ENCODE measurements around the gene PIP5KL1. TPM values are rescaled to one million over a fixed set of nuclear protein-coding genes. Genes with fewer than 3 reads are reported as not detected.
A peak's percentile ranks its signal among the peaks of the same experiment; 100 is the strongest.

The PIP5KL1 gene
- total RNA-seq, 1 donor from 2014 or later = 1.5 TPM

DNA sequence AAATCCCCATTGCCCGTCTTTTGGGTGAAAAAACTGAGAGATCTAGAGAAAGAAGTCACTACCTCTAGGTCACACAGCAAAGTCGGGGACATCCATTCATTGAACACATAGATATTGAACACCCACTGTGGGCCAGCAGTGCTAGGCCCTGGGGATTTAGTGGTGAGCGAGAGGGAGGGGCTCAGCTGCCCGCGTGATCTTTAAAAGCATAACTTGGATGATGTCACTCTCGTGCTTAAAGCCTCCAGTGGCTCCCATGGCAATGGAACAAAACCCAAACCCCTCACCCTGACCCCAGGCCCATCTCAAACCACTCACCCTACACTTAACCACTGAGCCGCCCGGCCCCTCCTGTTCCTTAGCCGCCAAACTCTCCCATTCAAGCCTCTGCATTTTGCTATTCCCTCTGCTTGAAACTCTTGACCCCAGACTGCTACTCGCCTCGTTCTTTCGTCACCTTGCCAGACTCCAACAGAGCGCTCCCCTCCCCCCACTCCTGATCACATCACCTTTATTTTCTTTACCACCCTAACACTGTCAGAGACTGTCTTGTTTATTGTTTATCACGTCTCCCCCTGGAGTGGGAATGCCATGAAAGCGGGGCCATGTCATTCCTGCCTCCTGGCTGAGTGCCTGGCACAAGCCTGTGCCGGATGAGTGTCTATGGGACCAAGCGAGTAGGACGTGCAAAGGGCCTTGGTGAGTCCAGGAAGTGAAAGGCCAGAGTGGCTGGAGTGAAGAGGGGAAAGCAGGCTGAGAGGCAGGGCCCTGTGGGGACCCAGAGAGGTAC is 710 bp upstream of the PIP5KL1 start:
- peak; percentile 62 for DNase-seq (ENCODE audit: low read depth)

DNA sequence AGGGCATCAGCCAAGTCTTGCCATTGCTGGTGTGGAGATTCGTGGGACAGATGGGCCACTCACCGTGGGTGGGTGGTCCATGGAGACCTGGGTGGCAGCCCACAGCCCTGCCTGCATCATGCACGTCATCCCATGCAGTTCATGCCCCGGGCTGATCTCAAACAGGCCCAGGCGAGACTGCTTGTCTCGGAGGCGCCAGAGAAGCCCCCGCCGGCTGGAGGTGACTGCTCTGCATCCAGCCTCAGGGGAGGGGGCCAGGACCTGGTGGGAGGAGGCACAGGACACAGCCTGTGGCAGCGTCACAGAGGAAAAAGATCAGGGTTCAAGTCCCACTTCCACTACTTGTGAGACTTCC is 975 bp downstream of the PIP5KL1 start:
- DNase-seq (ENCODE audit: low read depth) = no peak

DNA sequence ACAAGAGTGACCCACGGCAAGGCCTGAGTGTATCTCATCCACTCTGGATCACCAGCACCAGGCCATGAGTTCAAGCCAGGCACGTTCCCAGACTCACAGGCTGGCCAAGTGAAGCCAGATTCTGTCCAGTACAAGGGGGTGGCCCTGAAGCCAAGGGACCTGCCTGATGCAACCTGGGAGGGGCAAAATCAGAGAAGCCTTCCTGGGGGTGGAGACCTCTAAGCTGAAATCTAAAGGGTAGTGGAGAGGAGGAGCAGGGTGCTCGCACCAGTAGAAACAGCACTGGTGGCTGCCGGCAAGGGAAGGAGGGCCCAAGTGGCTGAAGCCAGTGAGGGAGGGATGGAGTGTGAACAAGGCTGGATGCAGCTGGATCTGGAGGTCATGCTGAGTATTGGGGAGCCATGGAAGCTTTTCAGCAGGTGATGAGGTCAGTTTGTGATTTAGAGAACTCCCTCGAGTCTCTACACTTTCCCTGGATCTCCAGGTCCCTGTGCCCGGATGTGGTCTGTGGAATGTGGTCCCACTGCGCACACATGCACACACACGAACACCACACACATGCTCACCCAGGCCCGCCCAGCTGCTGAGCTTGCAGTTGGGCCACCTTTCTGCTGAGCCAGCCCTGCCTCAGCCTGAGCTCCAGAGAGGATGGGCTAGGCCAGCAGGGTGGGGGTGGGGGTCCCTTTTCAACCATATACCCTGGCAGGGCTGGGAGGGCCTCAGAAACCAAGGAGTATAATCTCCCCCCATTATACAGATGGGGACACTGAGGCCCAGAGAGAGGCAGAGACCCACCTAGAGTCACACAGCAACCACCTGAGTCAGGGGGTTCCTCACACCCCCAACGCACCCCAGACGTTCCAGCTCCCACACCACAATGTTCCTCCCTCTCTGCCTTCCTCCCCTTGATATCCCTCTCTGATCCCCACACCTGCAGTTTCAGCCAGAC is 1.6 kb downstream of the PIP5KL1 start:
- DNase-seq (ENCODE audit: low read depth) = no peak

DNA sequence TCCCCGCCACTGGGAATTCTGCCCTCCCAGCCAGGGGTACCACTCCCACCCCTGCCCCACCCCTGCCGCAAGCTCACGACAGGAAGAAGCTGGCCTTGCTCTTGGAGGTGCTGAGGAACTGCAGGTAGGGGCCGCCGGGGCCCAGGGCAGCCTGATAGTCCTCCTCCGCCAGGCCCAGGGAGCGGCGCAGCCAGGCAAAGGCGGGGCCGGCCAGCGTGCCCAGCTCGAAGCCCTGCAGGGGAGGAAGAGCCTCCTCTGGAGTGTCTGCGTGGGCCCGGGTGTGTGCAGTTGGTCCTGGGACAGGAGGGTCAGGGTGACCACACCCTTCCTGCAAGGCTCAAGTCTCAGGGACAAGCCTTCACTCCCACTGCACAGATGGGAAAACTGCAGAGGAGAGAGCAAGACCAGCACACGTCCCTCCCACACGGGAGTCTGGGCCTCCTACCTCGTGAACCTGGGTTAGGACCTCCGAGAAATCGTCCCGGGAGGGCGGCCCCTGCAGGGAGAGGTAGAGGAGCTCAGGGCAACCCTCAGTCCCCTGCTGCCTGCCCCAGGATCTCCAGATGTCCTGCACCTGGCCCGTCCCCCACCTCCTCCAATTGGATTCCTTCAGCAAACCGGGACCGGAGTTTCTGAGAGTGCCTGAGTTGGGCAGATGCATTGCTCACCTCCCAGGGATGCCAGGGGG is 2.4 kb downstream of the PIP5KL1 start:
- DNase-seq (ENCODE audit: low read depth) = no peak

DNA sequence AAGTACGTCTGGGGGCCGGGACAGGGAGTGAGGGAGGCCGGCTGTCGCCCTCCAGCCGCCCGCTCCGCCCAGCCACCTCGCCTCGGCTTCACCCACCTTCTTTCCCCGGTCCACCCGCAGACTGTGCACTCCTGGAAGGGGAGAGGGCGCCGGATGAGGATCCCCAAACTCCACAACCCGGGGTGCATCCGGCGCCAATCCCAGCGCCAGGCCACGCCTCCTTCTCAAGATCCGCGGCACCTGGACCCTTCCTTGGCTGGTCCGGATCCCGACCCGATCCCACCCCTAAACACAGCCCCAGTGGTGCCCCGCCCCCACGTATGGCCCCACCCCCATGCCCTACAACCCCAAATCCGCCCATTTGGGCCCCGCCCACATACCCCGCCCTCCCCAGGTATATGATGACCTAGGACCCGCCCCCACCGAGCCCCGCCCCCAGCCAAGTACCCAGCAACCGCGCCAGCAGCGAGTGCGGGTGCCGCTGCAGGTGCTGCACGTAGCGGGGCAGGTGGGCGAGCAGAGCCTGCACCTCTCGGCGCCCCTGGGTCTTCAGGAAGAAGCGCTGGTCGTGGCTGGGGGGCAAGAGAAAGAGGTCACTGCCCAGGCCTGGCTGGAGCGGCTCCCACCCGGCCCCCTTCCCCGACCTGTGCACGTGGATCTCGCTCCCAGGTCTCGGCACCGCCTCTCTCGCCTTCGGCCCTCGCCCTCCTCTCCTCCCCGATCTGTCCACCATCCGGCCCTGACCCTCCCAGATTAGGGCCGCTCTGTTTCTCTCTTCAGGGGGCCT is 3.2 kb downstream of the PIP5KL1 start:
- no peak for DNase-seq (ENCODE audit: low read depth)

DNA sequence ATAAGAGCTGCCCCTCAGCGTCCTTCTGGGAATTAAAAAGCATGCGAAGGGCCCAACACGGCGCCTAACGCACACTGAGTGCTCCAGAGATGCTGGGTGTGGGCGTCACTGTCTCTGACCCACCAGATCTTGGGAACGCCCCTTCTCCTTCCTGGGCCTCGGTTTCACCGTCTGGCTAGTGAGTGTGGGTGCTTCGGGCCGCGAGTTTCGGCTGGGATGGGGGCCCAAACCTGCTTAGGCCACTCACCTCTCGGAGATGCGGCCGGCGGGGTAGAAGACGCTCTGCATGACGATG is 3.7 kb downstream of the PIP5KL1 start:
- no peak for DNase-seq (ENCODE audit: low read depth)

DNA sequence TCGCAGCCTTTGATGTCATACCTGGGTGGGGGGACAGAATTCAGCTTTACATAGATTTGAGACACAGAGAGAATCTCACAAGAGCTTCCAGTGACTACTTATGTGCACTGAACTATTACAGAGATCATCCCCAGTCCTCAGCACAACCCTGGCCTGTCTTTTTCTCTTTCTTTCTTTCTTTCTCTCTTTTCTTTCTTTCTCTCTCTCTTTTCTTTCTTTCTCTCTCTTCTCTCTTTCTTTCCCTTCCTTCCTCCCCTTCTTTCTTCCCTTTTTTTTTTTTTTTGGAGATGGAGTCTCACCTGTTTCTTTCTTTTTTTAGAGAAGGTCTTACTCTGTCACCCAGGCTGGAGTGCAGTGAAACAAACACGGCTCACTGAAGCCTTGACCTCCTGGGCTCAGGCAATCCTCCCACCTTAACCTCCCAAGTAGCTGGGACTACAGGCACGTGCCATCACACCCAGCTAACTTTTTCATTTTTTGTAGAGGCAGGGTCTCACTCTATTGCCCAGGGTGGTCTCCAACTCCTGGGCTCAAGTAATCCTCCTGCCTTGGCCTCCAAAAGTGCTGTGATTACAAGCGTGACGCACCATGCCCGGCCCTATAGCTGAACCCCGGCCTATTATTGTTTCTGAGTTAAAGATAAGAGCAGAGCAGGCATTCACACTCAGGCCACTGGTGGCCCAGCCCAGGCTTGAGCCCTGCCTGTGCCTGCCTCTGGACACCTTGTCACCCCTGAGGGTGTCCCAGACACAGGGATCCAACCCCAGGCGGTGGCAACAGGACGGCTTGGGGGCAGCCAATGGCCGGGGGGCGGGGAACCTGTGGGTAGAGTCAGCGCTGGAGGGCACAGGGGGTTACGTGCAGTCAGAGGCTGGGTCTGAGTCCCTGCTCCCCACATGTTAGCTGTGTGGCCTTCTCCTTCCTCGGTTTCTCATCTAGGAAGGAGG is 4.3 kb downstream of the PIP5KL1 start:
- no peak for DNase-seq (ENCODE audit: low read depth)

DNA sequence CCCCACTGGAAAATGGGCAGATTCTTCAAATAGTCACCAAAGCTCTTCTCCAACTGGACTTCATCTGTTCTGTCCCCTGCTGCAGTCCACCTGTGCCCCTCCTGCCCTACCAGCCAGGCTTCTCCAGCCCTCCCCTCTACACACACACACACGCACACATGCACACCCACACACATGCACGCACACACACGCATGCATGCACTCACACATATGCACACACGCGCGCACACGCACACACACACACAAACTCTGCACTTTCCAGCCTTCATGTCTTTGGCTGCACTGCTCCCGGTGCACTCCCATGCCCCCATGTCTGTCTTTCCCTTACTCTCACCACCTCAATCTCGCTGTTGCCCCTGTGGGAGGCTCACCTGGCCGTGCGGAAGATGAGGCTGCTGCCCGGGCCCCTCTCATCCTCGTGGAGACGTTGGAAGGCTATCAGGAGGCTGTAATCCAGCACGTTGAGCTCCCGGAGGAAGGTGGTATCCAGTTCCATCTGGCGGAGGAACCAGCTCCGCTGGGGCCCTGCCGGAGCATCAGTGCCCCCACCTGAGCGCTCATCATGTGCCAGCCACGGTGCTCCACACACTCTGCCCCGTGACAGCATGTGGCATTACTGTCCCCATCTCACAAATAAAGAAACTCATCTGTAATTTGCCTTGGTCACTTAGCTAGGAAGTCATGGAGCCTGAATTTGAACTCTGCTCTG is 5.7 kb downstream of the PIP5KL1 start:
- DNase-seq (ENCODE audit: low read depth) = no peak

DNA sequence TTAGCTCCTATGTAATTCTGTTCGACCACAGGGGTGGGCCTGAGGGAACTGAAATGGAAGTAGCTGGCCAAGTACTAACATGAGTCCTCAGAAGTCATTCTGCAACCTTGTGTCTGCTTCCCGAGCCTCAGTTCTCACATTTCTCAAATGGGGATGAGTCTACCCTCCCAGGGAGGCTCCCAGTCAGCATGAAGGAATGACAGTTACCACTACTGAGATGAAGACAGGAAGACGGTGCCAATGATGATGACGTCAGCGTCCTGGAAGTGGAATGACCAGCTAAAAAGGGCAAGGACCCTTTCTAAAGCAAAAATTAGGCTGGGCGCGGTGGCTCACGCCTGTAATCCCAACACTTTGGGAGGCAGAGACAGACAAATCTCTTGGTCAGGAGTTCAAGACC is 6.8 kb downstream of the PIP5KL1 start:
- peak; percentile 78 for DNase-seq (ENCODE audit: low read depth)

DNA sequence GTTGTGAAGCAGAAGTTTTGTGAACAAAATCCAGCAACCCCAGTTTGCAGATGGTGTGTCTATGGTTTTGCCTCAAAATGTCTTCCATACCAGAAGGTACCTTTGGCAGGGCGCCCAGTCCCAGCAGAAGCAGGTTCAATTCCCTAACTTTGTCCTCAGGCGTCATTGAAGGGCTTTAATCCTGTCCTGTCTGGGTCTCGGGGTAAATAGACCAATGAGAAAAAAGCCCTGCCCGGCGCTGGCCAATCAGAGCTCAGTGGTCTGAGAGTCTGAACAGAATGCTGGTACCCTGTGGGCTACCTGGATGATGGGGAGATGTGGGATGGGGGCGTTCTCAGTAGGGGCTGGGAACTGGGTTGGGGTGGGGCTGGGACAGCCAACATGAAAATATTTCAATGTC is 7.5 kb downstream of the PIP5KL1 start:
- DNase-seq (ENCODE audit: low read depth) = no peak

DNA sequence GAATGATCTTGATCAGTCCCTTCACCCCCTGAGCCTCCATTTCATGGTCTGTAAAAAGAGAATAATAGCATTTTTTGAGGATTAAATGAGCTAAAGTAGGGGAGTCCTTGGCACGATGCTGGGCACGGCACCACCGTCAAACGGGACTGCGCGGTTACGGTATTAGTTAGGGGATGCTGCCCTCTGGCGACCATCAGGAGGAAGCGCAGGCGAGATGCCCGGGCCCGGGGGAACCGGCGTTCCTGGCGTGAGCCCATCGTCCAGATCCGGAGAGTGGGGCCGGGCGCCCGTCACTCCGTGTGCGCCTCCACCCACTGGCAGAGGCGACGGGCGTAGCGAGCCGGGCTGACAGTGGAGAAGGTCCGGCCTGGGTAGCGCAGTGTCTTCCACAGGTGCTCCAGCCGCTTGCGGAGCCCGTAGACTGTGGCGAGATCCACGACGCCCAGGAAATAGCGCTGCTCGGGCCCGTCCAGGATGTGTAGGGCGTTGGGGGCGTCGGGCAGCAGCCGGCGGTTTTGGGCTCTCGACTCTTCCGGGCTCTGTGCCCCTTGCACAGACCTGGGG is 8.9 kb downstream of the PIP5KL1 start:
- peak; percentile 52 for DNase-seq (ENCODE audit: low read depth)

DNA sequence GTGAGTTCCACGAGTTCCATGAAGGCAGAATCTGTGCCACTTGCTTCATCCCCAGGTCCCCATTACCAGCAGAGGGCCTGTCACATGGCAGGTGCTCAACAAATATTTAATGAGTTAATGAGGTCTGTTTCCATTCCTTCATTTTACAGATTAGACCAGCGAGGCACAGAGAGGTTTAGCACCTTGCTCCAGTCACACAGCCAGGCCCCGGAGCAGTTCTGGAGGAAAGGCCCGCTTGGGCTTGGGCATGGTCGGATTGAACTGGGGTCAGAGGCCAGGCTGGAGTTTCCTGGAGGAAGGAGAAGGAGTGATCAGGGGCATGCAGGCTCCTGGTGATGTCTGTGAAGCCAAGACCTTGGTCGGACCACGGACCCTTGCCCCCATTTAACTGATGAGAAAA is 9.8 kb downstream of the PIP5KL1 start:
- DNase-seq (ENCODE audit: low read depth) = no peak

DNA sequence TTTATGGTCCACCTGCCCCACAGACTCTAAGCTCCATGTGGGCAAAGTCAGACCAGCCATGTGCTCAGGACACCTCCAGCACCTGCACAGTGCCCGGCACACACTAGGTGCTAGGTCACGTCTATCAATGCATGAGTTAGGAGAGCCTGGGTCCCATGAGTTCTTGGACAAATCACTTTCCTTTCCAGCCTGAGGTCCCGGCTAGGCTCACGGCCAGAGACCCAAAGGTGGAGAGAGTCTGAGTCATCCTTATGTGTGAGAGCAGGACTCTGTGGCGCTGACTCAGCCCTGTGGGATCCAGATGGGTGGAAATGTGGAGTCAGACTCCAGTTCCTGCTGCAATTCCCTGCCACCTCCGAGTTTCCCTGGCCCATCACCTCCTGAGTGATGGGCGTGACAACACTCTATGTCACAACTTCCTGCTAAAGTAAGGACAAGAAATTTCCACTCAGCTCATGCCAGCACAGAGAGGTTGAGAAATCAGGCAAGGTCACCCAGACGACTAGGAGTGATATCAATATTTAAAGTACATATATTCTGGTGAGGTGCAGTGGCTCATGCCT is 11.2 kb downstream of the PIP5KL1 start:
- peak; percentile 94 for DNase-seq (ENCODE audit: low read depth)

DNA sequence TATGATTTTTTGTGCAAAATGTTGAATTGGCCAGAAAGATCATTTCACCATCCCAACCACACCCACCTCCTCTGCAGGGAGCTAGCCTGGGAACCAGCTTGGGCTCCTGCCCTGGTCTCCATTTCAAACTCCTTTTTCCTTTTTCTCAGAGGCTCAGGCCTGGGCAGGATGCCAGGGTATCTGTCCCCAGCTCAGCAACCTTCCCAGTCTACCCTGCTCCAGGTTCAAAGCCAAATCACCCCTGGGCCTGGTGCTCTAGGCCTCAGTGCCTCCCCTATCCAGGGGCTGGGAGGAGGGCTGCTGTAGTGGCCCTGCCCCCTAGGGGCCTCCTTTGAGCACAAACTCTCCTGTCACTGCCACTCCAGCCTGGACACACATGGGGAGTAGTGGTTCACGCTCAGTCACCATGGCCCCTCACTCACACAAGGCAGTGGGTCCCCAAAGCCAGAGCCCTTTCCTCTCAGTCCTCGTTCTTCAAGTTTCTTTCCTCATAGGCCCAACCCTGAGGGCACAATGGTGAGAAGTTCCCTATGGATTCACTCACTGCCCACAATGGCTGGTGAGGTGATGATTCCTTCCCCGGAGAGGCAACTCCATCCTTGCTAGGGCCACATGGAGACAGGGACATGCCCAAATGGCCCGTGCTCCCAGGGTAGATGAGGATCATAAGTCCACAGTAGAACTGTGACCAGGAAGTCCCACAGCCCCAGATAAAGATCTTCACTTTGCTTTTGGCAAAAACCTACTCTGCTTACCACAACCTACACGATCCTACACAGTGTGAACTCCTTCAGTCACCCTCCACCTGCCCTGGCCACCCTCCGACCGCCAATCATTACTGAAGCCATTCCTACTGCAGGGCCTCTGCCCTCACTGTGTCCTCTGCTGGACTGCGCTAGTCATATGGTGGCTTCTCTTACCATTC is 12.1 kb downstream of the PIP5KL1 start:
- no peak for DNase-seq (ENCODE audit: low read depth)

DNA sequence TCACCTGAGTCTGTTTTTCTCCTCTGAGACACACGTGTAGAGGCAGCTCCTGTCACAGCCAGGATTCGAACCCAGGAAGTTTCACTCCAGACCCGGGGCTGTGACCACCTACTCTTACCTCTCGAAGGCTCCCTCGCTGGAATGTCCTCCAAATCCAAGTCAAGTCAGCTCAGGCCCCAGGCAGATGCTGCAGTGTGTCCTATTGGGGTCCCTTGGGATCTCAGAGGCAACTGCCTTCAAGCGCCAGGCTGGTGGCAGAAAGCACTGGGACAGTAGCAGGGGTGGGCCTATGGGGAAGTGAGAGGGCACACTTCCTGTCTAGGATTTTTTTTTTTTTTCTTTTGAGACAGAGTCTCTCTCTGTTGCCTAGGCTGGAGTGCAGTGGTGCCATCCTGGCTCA is 13.0 kb downstream of the PIP5KL1 start:
- no peak for DNase-seq (ENCODE audit: low read depth)

DNA sequence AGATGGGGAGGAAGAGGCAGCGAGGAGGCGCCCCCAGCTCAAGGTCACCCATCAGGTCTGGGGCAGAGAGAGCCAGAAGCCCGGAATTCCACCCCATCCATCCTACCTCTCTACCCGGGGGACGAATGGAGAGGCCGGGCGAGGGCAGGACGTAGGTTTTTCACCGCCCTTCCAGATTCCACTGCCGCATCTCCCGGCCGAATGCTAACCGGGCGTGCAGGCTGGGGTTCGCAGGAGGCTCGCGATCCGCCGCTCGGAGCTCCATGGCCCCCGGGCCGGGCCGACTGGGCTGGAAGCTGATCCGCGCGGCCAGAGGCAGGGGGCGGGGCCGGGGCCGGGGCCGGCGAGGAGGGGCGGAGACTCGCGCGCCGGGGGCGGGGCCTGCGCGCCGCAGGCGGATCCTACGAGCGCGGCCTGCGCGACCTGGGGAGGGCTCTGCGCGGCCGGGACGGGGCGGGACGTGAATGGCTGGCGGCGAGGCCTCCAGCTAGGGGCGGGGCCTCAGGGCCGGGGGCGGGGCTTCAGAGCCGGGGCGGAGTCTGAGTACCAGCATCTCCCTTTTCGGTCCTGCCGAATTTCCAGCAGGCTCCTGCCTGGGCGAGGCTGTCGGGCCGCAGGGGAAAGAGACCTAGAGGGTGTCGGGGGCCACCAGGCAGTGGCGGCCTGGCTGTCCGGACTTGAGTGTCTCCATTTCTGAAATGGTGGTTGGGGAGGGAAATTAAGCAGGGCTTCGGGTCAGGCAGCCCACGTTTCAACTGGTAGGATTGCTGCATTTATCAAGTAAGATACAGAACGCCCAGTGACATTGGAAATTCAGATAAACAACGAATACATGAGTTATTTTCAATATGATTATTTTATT is 13.6 kb downstream of the PIP5KL1 start, which contains the start of gene ST6GALNAC4:
Gene ST6GALNAC4 (minus strand): TSS at position 322 of the 862 bp plus-strand sequence. CDS start 622 bp downstream, outside the sequence.
- DNase-seq (ENCODE audit: low read depth) = peak; percentile 91
